Peyer's patch (tissue), 4 donors: Measurements from ENCODE around the gene PABPN1L. TPM values are rescaled to one million over a fixed set of nuclear protein-coding genes. Genes with fewer than 3 reads are reported as not detected.
"Not testable (repeated sequence)": the region's sequence is repeated elsewhere in the genome, so short reads cannot be mapped to it uniquely, and the experiment has no call there.

Experiments
- DNase-seq, 3 donors: peaks; one replicate each; pipeline ENCODE4 v3.0.0-alpha.2; 2017 to 2019
- H3K27ac ChIP-seq, 4 donors: fragments of 200-600 bp; sonication (generic); one replicate each; pipeline ENCODE4 v1.5.1; 2016 to 2019
- H3K27me3 ChIP-seq, 2 donors: fragments of 200-600 bp; sonication (generic); one replicate each; pipeline ENCODE4 v1.5.1; 2019
- H3K36me3 ChIP-seq, 3 donors: fragments of 200-600 bp; sonication (generic); one replicate each; pipeline ENCODE4 v1.5.1; 2016 to 2019
- H3K4me1 ChIP-seq, 4 donors: fragments of 200-600 bp; sonication (generic); one replicate each; pipeline ENCODE4 v1.5.1; 2016 to 2019
- H3K4me3 ChIP-seq, 4 donors: fragments of 200-600 bp; sonication (generic); 1 replicate in 3 of 4; 2 replicates in 1 of 4; pipeline ENCODE4 v1.5.1; 2016 to 2019; ENCODE audit warnings: mild to moderate bottlenecking in 1 of 4
- H3K9me3 ChIP-seq, 4 donors: fragments of 200-600 bp; sonication (generic); one replicate each; pipeline ENCODE4 v1.5.1; 2016 to 2019; ENCODE audit warnings: mild to moderate bottlenecking in 1 of 4
- CTCF ChIP-seq, 6 experiments: fragments of 450-650 bp in 4 of 6; fragments of 200-600 bp in 2 of 6; sonication (generic) in 1 of 6; IDR thresholded peaks; one replicate each; pipeline ENCODE4 v1.5.1; 2017 to 2019; ENCODE audit warnings: antibody characterized with exemption in 6 of 6, mild to moderate bottlenecking in 3 of 6, moderate library complexity in 1 of 6
- POLR2A ChIP-seq, 2 donors: fragments of 450-650 bp; IDR thresholded peaks; one replicate each; pipeline ENCODE4 v1.5.1; 2017; ENCODE audit warnings: antibody characterized with exemption in 2 of 2, mild to moderate bottlenecking in 2 of 2, moderate library complexity in 2 of 2
- total RNA-seq, 4 donors: library from RNA; depleted of rRNA; stranded (reverse); fragments of >200 nt; gene quantifications; one replicate each; pipeline ENCODE4 v1.1.0, GENCODE V29; 2016

PABPN1L gene
- total RNA-seq, 4 donors from 2014 or later, result not detected

GRCh38 chr16:88894681-88895300 is 28.3 kb upstream of the PABPN1L start:
- Histone ChIP-seq H3K27ac (no peak overlapping the region), H3K36me3 (peaks cover 0 to 5% (median 0%) of the 10 kb centered on the region in 3 donors), H3K27me3 (no peaks in the 10 kb centered on the region), H3K4me3 (no peak overlapping the region), H3K9me3 (no peaks in the 10 kb centered on the region), H3K4me1 (no peaks in the 10 kb centered on the region)
- DNase-seq, result no peak
- TF ChIP-seq POLR2A (IDR thresholded peaks at IDR 0.05) (no peak), CTCF (IDR thresholded peaks at IDR 0.05) (no peak)

- not testable (repeated sequence) for H3K4me3 ChIP-seq, DNase-seq, H3K4me1 ChIP-seq, H3K27ac ChIP-seq, H3K9me3 ChIP-seq, H3K36me3 ChIP-seq, H3K27me3 ChIP-seq
These were observed 27.8 kb upstream of the PABPN1L start for GRCh38 chr16:88894266-88894665.

- Histone ChIP-seq H3K27ac (no peak overlapping the region), H3K27me3 (no peaks in the 10 kb centered on the region), H3K4me3 (no peak overlapping the region), H3K9me3 (no peaks in the 10 kb centered on the region), H3K36me3 (peaks cover 0 to 5% (median 0%) of the 10 kb centered on the region in 3 donors), H3K4me1 (no peaks in the 10 kb centered on the region)
- DNase-seq, result no peak
- no peak for TF ChIP-seq POLR2A (IDR thresholded peaks at IDR 0.05)
- TF ChIP-seq CTCF (IDR thresholded peaks at IDR 0.05), result no peak
These were observed 26.9 kb upstream of the PABPN1L start for GRCh38 chr16:88893127-88893968.

- DNase-seq, result no peak
These were observed 25.6 kb upstream of the PABPN1L start for GRCh38 chr16:88892065-88892464.

GRCh38 chr16:88891083-88891482 is 24.6 kb upstream of the PABPN1L start:
- Histone ChIP-seq H3K4me3 (no peak overlapping the region), H3K9me3 (no peaks in the 10 kb centered on the region), H3K4me1 (peaks cover 0 to 15% (median 0%) of the 10 kb centered on the region in 4 donors), H3K27me3 (no peaks in the 10 kb centered on the region), H3K36me3 (no peaks in the 10 kb centered on the region), H3K27ac (no peak overlapping the region)
- no peak for TF ChIP-seq CTCF (IDR thresholded peaks at IDR 0.05)
- DNase-seq, result no peak

More at GRCh38 chr16:88892065-88892464, 25.6 kb upstream of the PABPN1L start:
- Histone ChIP-seq H3K36me3 (no peaks in the 10 kb centered on the region), H3K27ac (no peak overlapping the region), H3K27me3 (no peaks in the 10 kb centered on the region), H3K4me1 (peaks cover 0 to 9% (median 0%) of the 10 kb centered on the region in 4 donors), H3K9me3 (no peaks in the 10 kb centered on the region), H3K4me3 (no peak overlapping the region)
- TF ChIP-seq CTCF (IDR thresholded peaks at IDR 0.05), result no peak
- TF ChIP-seq POLR2A (IDR thresholded peaks at IDR 0.05), result no peak

- H3K36me3 ChIP-seq, DNase-seq, H3K27me3 ChIP-seq, H3K9me3 ChIP-seq, H3K27ac ChIP-seq, H3K4me3 ChIP-seq: not testable (repeated sequence)
- H3K4me1 ChIP-seq, result peaks cover 0 to 18% (median 0%) of the 10 kb centered on the region in 4 donors
These were observed 23.4 kb upstream of the PABPN1L start for GRCh38 chr16:88889702-88890352.
